ENCODE data around the gene MTMR2.

The MTMR2 gene

GRCh38 chr11:95849087-95849825 lies 74.7 kb downstream of the MTMR2 start:
- peak; percentile 92 for DNase-seq (ENCODE audit: low read depth)
- peak; percentile 77 for TF ChIP-seq CTCF (conservative IDR thresholded peaks at IDR 0.05; ENCODE audit: low read depth, low read length)
- H3K4me3 ChIP-seq (ENCODE audit: low read depth, low read length) = no peak overlapping the region

- no peak for TF ChIP-seq CTCF (conservative IDR thresholded peaks at IDR 0.05; ENCODE audit: low read depth, low read length)
- no peak overlapping the region for H3K4me3 ChIP-seq (ENCODE audit: low read depth, low read length)
- DNase-seq (ENCODE audit: low read depth) = no peak
These were observed 78.7 kb downstream of the MTMR2 start for GRCh38 chr11:95845167-95845566.

DNA sequence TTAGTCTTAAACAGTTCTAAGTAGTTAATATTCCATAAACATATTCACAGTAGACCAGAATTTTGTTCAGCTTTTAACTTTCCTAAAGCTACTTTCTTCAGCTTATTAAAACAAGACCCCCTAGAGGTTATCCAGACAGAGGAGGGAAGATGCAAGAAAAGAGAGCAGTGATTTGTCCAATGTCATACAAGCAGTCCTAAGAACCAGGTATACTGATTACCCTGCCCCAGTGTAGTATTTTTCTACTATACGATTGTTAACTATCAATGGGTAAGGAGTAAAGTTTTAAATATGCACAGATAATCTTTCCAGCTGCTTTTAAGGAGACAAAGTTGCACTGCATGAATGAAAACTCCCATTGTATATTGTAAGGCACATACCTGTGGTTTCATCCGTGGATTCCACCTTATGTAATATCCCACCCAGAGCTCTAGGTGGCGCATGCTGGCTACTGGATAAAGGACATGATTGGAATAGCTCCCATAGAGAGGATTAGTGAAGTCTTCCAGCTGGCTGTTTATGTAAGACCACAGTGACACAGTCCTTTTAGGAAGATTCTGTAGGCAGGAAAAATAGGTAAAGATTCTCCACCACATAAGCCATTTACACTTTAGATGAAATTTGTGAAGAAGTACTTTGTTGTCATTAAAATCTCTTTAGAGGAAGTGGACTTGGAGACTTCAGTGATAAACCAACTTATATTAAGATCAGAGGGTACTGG lies 88.0 kb downstream of the MTMR2 start:
- peak; percentile 94 for TF ChIP-seq CTCF (conservative IDR thresholded peaks at IDR 0.05; ENCODE audit: low read depth, low read length)
- peak; percentile 97 for DNase-seq (ENCODE audit: low read depth)
- H3K4me3 ChIP-seq (ENCODE audit: low read depth, low read length) = no peak overlapping the region

- no peak overlapping the region for H3K4me3 ChIP-seq (ENCODE audit: low read depth, low read length)
- no peak for TF ChIP-seq CTCF (conservative IDR thresholded peaks at IDR 0.05; ENCODE audit: low read depth, low read length)
- peak; percentile 44 for DNase-seq (ENCODE audit: low read depth)
These were observed 88.6 kb downstream of the MTMR2 start for GRCh38 chr11:95835351-95835750.

DNA sequence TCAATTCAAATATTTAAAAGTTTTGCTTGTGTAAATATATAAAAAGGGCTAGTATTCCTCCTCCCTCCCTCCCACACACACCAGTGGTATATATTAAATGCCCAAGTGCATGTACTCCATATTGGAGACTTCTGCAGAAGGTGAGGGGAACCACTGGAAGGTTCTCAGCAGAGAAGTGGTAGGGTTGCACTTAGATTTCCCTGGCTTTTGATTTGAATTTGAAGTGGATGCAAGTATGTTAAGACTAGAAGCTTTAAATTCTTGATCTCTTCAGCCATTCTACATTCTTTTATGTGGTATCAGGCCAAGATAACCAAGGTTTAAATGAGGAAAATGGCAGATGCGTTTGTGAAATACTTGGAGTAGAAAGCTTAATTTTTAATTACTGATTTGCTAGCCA lies 90.5 kb downstream of the MTMR2 start:
- DNase-seq (ENCODE audit: low read depth) = no peak

GRCh38 chr11:95832763-95833162 lies 91.1 kb downstream of the MTMR2 start:
- DNase-seq (ENCODE audit: low read depth) = peak; percentile 75
- no peak for TF ChIP-seq CTCF (conservative IDR thresholded peaks at IDR 0.05; ENCODE audit: low read depth, low read length)
- no peak overlapping the region for H3K4me3 ChIP-seq (ENCODE audit: low read depth, low read length)

More for the DNA sequence above, 90.5 kb downstream of the MTMR2 start:
- no peak for TF ChIP-seq CTCF (conservative IDR thresholded peaks at IDR 0.05; ENCODE audit: low read depth, low read length)
- no peak overlapping the region for H3K4me3 ChIP-seq (ENCODE audit: low read depth, low read length)

Measured in choroid plexus epithelial cell (primary cell).